Measurements from ENCODE around the gene OR2B2.
A peak's percentile ranks its signal among the peaks of the same experiment; 100 is the strongest.
"Not testable (repeated sequence)": the region's sequence is repeated elsewhere in the genome, so short reads cannot be mapped to it uniquely, and the experiment has no call there.

Gene OR2B2

DNA sequence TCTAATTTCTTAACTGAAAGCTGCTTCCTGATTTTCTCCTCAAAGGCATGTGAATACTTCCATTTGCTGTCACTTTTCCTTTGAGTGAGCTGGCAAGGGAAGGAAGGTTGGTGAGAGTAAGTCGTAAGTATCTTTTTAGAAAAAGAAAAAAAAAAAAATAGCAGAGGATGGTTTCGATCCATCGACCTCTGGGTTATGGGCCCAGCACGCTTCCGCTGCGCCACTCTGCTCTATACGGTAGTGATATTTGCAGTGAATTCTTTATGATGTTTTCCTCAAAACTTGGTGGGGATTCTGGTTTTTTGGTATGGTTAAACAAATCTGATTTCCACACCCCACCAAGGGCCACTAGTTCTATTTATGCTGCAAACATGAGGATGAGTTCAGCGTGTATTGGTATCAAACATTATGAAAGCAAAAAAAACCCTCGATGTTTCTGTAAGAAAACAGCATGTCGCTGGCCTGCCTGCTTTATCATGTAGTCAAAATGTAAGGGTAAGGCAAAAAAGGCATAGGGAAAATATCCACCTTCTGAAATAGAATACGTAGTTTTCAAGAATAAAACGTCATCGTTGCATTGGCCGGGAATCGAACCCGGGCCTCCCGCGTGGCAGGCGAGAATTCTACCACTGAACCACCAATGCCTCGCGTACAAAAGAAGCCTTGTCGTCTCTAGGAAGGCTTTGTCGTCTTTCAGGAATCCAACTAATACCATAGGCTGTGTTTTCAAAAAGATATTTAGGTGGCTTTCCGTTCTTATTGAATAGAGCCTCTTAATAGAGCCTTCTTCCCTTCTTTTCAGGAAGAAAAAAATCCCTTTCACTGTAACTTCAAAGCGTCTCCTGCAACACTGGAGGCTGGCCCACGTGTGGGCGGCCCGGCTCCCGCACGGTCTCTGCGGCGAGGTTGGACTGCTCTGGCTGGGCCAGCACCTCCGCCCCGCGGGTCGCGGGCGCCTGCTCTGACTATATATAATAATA lies 9.6 kb downstream of the OR2B2 start:
- peak; percentile 35 for DNase-seq
- Histone ChIP-seq H3K27ac (no peak overlapping the region), H3K27me3 (ENCODE audit: insufficient read depth, low read depth, severe bottlenecking) (no peaks in the 10 kb centered on the region), H3K9me3 (ENCODE audit: severe bottlenecking) (no peaks in the 10 kb centered on the region), H3K4me3 (ENCODE audit: low read depth, low read length) (no peak overlapping the region), H3K36me3 (peaks cover 89% of the 10 kb centered on the region)
- TF ChIP-seq, protein P1, sequence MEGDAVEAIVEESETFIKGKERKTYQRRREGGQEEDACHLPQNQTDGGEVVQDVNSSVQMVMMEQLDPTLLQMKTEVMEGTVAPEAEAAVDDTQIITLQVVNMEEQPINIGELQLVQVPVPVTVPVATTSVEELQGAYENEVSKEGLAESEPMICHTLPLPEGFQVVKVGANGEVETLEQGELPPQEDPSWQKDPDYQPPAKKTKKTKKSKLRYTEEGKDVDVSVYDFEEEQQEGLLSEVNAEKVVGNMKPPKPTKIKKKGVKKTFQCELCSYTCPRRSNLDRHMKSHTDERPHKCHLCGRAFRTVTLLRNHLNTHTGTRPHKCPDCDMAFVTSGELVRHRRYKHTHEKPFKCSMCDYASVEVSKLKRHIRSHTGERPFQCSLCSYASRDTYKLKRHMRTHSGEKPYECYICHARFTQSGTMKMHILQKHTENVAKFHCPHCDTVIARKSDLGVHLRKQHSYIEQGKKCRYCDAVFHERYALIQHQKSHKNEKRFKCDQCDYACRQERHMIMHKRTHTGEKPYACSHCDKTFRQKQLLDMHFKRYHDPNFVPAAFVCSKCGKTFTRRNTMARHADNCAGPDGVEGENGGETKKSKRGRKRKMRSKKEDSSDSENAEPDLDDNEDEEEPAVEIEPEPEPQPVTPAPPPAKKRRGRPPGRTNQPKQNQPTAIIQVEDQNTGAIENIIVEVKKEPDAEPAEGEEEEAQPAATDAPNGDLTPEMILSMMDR (IDR thresholded peaks at IDR 0.05; ENCODE audit: low read depth, low read length), result no peak

DNA sequence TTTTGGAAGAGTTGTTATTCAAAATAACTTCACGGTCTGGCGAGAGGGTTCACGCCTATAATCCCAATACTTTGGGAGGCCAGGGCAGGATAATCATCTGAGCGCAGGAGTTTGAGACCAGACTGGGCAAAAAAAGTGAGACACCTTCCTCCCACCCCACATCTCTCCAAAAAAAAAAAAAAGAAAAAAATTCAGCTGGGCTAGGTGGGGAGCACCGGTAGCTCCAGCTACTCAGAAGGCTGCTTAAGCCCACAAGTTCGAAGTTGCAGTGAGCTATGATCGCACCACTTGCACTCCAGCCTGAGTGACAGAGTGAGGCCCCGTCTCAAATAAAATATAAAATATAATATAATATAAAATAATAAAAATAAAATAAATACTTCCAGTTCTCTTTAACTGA lies 10.4 kb downstream of the OR2B2 start:
- DNase-seq, result no peak
- Histone ChIP-seq H3K9me3 (ENCODE audit: severe bottlenecking) (no peaks in the 10 kb centered on the region), H3K36me3 (peaks cover 87% of the 10 kb centered on the region), H3K27me3 (ENCODE audit: insufficient read depth, low read depth, severe bottlenecking) (no peaks in the 10 kb centered on the region), H3K27ac (no peak overlapping the region), H3K4me3 (ENCODE audit: low read depth, low read length) (no peak overlapping the region)
- TF ChIP-seq, protein P1 (IDR thresholded peaks at IDR 0.05; ENCODE audit: low read depth, low read length), result no peak

DNA sequence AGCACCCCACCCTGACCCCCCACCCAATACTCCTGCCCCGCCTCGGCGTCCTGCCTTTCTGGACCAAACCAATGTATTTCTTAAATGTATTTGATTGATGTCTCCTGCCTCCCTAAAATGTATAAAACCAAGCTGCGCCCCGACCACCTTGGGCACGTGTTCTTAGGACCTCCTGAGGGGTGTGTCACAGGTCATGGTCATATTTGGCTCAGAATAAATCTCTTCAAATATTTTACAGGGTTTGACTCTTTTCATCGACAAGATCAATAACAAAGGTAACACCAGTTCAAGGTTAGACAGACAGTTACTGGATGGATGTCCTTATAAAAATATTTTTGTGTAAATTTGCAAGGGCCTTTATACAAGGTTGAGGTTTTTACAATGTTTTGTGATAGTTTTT lies 12.0 kb downstream of the OR2B2 start:
- H3K27ac ChIP-seq; H3K4me3 ChIP-seq (ENCODE audit: low read depth, low read length); H3K27me3 ChIP-seq (ENCODE audit: insufficient read depth, low read depth, severe bottlenecking); H3K9me3 ChIP-seq (ENCODE audit: severe bottlenecking); DNase-seq: not testable (repeated sequence)
- peaks cover 88% of the 10 kb centered on the region for H3K36me3 ChIP-seq

DNA sequence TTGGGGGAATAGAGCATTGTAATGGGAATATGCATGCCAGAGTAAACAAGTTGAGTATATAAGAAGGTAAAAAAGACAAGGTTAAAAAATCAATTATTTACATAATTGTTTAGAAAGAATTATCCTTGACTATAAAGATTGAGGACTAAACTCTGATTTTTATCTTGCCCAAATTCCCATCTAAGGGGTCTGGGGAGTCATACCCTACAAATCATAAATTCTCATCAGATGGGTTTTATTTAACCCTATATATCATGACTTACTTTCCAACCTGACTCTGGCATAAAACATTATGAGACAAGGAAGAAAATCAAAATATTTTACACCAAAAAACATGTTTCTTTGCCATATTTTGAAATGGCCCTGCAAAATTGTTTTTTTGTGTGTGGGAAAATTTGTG lies 12.7 kb downstream of the OR2B2 start:
- Histone ChIP-seq H3K27ac (no peak overlapping the region), H3K27me3 (ENCODE audit: insufficient read depth, low read depth, severe bottlenecking) (no peaks in the 10 kb centered on the region), H3K9me3 (ENCODE audit: severe bottlenecking) (no peaks in the 10 kb centered on the region), H3K4me3 (ENCODE audit: low read depth, low read length) (no peak overlapping the region), H3K36me3 (peaks cover 88% of the 10 kb centered on the region)
- TF ChIP-seq, protein P1 (IDR thresholded peaks at IDR 0.05; ENCODE audit: low read depth, low read length), result no peak
- no peak for DNase-seq

DNA sequence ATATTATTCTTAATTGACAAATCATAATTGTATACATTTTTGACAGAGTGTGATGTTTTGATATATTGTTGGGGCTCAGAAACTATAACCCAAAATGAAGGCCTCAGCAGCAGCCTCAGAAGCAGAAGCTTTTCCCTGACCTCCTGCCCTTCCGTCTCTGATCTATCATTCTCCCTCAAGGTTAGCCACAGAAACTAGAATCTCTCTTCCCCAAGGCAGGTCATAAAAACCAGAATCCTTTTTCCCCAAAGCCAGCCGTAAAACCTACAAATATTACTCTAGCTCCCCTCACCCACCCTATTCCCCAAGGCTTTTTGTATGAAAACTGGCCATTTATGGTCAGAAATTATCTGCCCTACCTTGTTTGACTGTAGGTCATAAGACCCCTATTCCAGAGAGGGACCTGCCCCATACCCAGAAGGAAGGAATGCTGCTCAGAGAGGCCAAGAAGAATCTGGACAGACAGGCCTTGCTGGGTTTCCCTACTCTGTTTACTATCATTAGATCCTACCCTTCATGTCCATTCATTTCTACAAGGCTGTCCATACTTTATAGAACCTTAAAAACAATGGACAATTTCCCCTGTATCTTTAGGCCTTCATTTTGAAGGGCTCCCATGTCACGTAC lies 14.5 kb downstream of the OR2B2 start:
- Histone ChIP-seq H3K4me3 (ENCODE audit: low read depth, low read length) (no peak overlapping the region), H3K36me3 (peaks cover 81% of the 10 kb centered on the region), H3K9me3 (ENCODE audit: severe bottlenecking) (no peaks in the 10 kb centered on the region), H3K27me3 (ENCODE audit: insufficient read depth, low read depth, severe bottlenecking) (no peaks in the 10 kb centered on the region), H3K27ac (no peak overlapping the region)
- no peak for DNase-seq
- TF ChIP-seq, protein P1 (IDR thresholded peaks at IDR 0.05; ENCODE audit: low read depth, low read length), result no peak

DNA sequence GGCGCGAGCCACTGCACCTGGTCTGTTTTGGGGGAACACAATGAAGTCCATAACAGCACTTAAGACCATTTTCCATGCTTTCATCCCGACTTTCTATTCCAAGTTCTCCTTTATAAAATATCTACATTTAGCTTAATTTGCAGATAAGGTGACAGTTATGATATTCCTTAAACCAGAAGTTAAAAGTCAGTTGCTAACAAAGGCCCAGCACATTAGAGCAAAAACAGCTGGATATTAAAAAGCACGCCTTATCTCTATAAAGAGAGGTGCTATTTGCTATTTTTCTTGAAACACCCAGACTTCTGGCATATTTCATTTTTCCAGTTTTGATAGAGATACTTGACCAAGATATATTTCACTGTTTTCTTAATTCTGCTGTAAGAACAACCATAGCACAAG lies 15.8 kb downstream of the OR2B2 start:
- peak overlapping the region; percentile 83 for H3K4me3 ChIP-seq (ENCODE audit: low read depth, low read length)
- no peak for DNase-seq
- H3K9me3 ChIP-seq (ENCODE audit: severe bottlenecking), result no peaks in the 10 kb centered on the region
- no peaks in the 10 kb centered on the region for H3K27me3 ChIP-seq (ENCODE audit: insufficient read depth, low read depth, severe bottlenecking)
- TF ChIP-seq, protein P1 (IDR thresholded peaks at IDR 0.05; ENCODE audit: low read depth, low read length), result no peak
- no peak overlapping the region; the same call in 1 of the 2 replicates for H3K27ac ChIP-seq
- peaks cover 71% of the 10 kb centered on the region for H3K36me3 ChIP-seq

All from WERI-Rb-1 (cell line).